Neutrophil (primary cell): Measurements from ENCODE around the gene DIS3L2.
A peak's percentile ranks its signal among the peaks of the same experiment; 100 is the strongest.

ENCODE experiments used
- H3K27ac ChIP-seq: fragments of 200-600 bp; sonication (generic); 2 replicates; pipeline ENCODE4 v1.5.1; 2016; ENCODE audit warnings: mild to moderate bottlenecking, moderate library complexity
- H3K27me3 ChIP-seq: fragments of 200-600 bp; sonication (generic); 2 replicates; pipeline ENCODE4 v1.6.0; 2016; ENCODE audit warnings: mild to moderate bottlenecking
- H3K36me3 ChIP-seq: fragments of 200-600 bp; sonication (generic); 2 replicates; pipeline ENCODE4 v1.5.1; 2017
- H3K4me1 ChIP-seq, 2 experiments: fragments of 200-600 bp in 1 of 2; sonication (generic) in 1 of 2; 1 replicate in 1 of 2; 2 replicates in 1 of 2; pipeline versions ENCODE4 v1.5.1 to v1.6.1; 2013 to 2016; ENCODE audit warnings: low read depth in 1 of 2, low read length in 1 of 2, mild to moderate bottlenecking in 1 of 2, moderate library complexity in 1 of 2; ENCODE audit not compliant: control insufficient read depth in 1 of 2, insufficient read depth in 1 of 2
- H3K4me3 ChIP-seq, 2 experiments: fragments of 200-600 bp in 1 of 2; sonication (generic) in 1 of 2; 1 replicate in 1 of 2; 2 replicates in 1 of 2; pipeline ENCODE4 v1.5.1; 2013 to 2016; ENCODE audit warnings: low read depth in 1 of 2, low read length in 1 of 2, mild to moderate bottlenecking in 1 of 2, moderate library complexity in 1 of 2
- H3K9me3 ChIP-seq: fragments of 200-600 bp; sonication (generic); 2 replicates; pipeline ENCODE4 v1.5.1; 2016
- CTCF ChIP-seq: fragments of 200-600 bp; sonication (generic); IDR thresholded peaks from 2 replicates; pipeline ENCODE4 v1.5.1; 2016; ENCODE audit warnings: antibody characterized with exemption

The DIS3L2 gene

GRCh38 chr2:231923951-231924888, 37.3 kb upstream of the DIS3L2 start:
- no peak overlapping the region for H3K27ac ChIP-seq
- peaks cover 18 to 25% of the 10 kb centered on the region in 2 experiments for H3K4me1 ChIP-seq
- no peak for TF ChIP-seq CTCF
- H3K4me3 ChIP-seq = no peak overlapping the region
- peaks cover 91% of the 10 kb centered on the region for H3K27me3 ChIP-seq
- H3K9me3 ChIP-seq = no peaks in the 10 kb centered on the region
- H3K36me3 ChIP-seq = no peaks in the 10 kb centered on the region

GRCh38 chr2:231924889-231925275, 36.6 kb upstream of the DIS3L2 start:
- H3K27ac ChIP-seq = no peak overlapping the region
- TF ChIP-seq CTCF = no peak
- H3K27me3 ChIP-seq = peaks cover 96% of the 10 kb centered on the region
- no peak overlapping the region for H3K4me3 ChIP-seq
- H3K4me1 ChIP-seq = peaks cover 18 to 25% of the 10 kb centered on the region in 2 experiments
- H3K9me3 ChIP-seq = no peaks in the 10 kb centered on the region
- H3K36me3 ChIP-seq = no peaks in the 10 kb centered on the region

- H3K4me1 ChIP-seq = peaks cover 18 to 25% of the 10 kb centered on the region in 2 experiments
- peaks cover 93% of the 10 kb centered on the region for H3K27me3 ChIP-seq
- no peak overlapping the region for H3K27ac ChIP-seq
- H3K4me3 ChIP-seq = peak overlapping the region in 1 of 2 experiments; percentile 36
- peak; percentile 77 for TF ChIP-seq CTCF
- H3K36me3 ChIP-seq = no peaks in the 10 kb centered on the region
- H3K9me3 ChIP-seq = no peaks in the 10 kb centered on the region
Measured at GRCh38 chr2:231925303-231926179, 36.0 kb upstream of the DIS3L2 start.

- Histone ChIP-seq H3K9me3 (no peaks in the 10 kb centered on the region), H3K4me3 (peak within 1 kb of the TSS in 1 of 2 experiments; percentile 36), H3K27ac (no peak within 1 kb of the TSS), H3K27me3 (peaks cover 93% of the 10 kb centered on the region), H3K36me3 (no peaks in the 10 kb centered on the region), H3K4me1 (peaks cover 18 to 25% of the 10 kb centered on the region in 2 experiments)
- TF ChIP-seq CTCF = no peak
Measured at GRCh38 chr2:231926180-231926741, 35.3 kb upstream of the DIS3L2 start, which contains the start of gene NPPC. NPPC (minus strand) TSS chr2:231926396; CDS start chr2:231926249, 147 bp downstream.
